GM12878 (cell line): ENCODE results near the gene HGS. TPM values are rescaled to one million over a fixed set of nuclear protein-coding genes. Genes with fewer than 3 reads are reported as not detected.

Experiments used
- ATF7 ChIP-seq: fragments of 450-650 bp; IDR thresholded peaks from 2 replicates; pipeline ENCODE4 v1.6.1; 2016; ENCODE audit warnings: low read depth, mild to moderate bottlenecking
- BCL3 ChIP-seq: IDR thresholded peaks from 2 replicates; pipeline ENCODE4 v1.6.1; 2011; ENCODE audit warnings: borderline replicate concordance, low read depth, mild to moderate bottlenecking, moderate library complexity, low read length; ENCODE audit not compliant: insufficient read depth, poor library complexity, severe bottlenecking
- BHLHE40 ChIP-seq, 2 experiments: fragments of 450-650 bp in 1 of 2; IDR thresholded peaks; 2 replicates each; pipeline ENCODE4 v1.6.1; 2011 to 2017; ENCODE audit warnings: low read depth in 2 of 2, borderline replicate concordance in 1 of 2, improper control_type of control experiment in 1 of 2, low read length in 1 of 2, mild to moderate bottlenecking in 1 of 2
- CBX5 ChIP-seq: sonication (generic); IDR thresholded peaks from 2 replicates; pipeline ENCODE4 v1.6.1; 2016; ENCODE audit warnings: low read depth, moderate library complexity, mild to moderate bottlenecking, inconsistent platforms
- DPF2 ChIP-seq: fragments of 450-650 bp; IDR thresholded peaks from 2 replicates; pipeline ENCODE4 v1.6.1; 2017; ENCODE audit warnings: mild to moderate bottlenecking
- E2F8 ChIP-seq: fragments of 450-650 bp; IDR thresholded peaks from 2 replicates; pipeline ENCODE4 v1.6.1; 2018; ENCODE audit warnings: mild to moderate bottlenecking, low read depth, moderate library complexity; ENCODE audit not compliant: partially characterized antibody
- EP300 ChIP-seq, 2 experiments: fragments of 150-350 bp in 1 of 2; IDR thresholded peaks; 2 replicates each; pipeline ENCODE4 v1.6.1; 2011 to 2012; ENCODE audit warnings: low read depth in 2 of 2, low read length in 2 of 2, borderline replicate concordance in 1 of 2, improper control_type of control experiment in 1 of 2, inconsistent platforms in 1 of 2; ENCODE audit not compliant: control insufficient read depth in 1 of 2
- GABPA ChIP-seq: IDR thresholded peaks from 2 replicates; pipeline ENCODE4 v1.6.1; 2014; ENCODE audit warnings: antibody characterized with exemption, low read depth, mild to moderate bottlenecking, inconsistent platforms
- HDGF ChIP-seq: fragments of 450-650 bp; IDR thresholded peaks from 2 replicates; pipeline ENCODE4 v1.6.1; 2016; ENCODE audit warnings: antibody characterized with exemption
- KAT2A ChIP-seq: conservative IDR thresholded peaks from 2 replicates; pipeline ENCODE4 v1.6.1; 2011; ENCODE audit warnings: low read depth, low read length; ENCODE audit not compliant: control insufficient read depth
- KLF5 ChIP-seq: fragments of 450-650 bp; IDR thresholded peaks from 2 replicates; pipeline ENCODE4 v1.6.1; 2014; ENCODE audit warnings: mild to moderate bottlenecking; ENCODE audit not compliant: partially characterized antibody
- NFXL1 ChIP-seq: fragments of 450-650 bp; IDR thresholded peaks from 2 replicates; pipeline ENCODE4 v1.6.1; 2017; ENCODE audit warnings: antibody characterized with exemption, mild to moderate bottlenecking, borderline replicate concordance
- PKNOX1 ChIP-seq: fragments of 450-650 bp; IDR thresholded peaks from 2 replicates; pipeline ENCODE4 v1.6.1; 2016; ENCODE audit warnings: mild to moderate bottlenecking
- POLR2A ChIP-seq: IDR thresholded peaks from 2 replicates; pipeline ENCODE4 v1.6.1; 2011; ENCODE audit warnings: low read depth, mild to moderate bottlenecking, low read length
- RB1 ChIP-seq: fragments of 450-650 bp; formaldehyde crosslinking; IDR thresholded peaks from 2 replicates; pipeline ENCODE4 v1.6.1; 2017; ENCODE audit warnings: mild to moderate bottlenecking, borderline replicate concordance
- RCOR1 ChIP-seq: conservative IDR thresholded peaks from 2 replicates; pipeline ENCODE4 v1.6.1; 2012; ENCODE audit warnings: low read depth, low read length, improper control_type of control experiment
- SIX5 ChIP-seq: IDR thresholded peaks from 2 replicates; pipeline ENCODE4 v1.6.1; 2011; ENCODE audit warnings: mild to moderate bottlenecking, low read depth, low read length, moderate library complexity; ENCODE audit not compliant: severe bottlenecking
- SMAD1 ChIP-seq: fragments of 450-650 bp; IDR thresholded peaks from 2 replicates; pipeline ENCODE4 v1.6.1; 2018; ENCODE audit warnings: mild to moderate bottlenecking, low read depth; ENCODE audit not compliant: partially characterized antibody
- SUPT20H ChIP-seq: IDR thresholded peaks from 2 replicates; pipeline ENCODE4 v1.6.1; 2011; ENCODE audit warnings: low read depth, mild to moderate bottlenecking, low read length, moderate library complexity, borderline replicate concordance; ENCODE audit not compliant: control insufficient read depth
- TAF1 ChIP-seq: IDR thresholded peaks from 2 replicates; pipeline ENCODE4 v1.6.1; 2011; ENCODE audit warnings: mild to moderate bottlenecking, low read depth, low read length, borderline replicate concordance
- USF1 ChIP-seq: IDR thresholded peaks from 2 replicates; pipeline ENCODE4 v1.6.1; 2011; ENCODE audit warnings: borderline replicate concordance, low read depth, mild to moderate bottlenecking, moderate library complexity, mixed read lengths, low read length; ENCODE audit not compliant: insufficient read depth; ENCODE audit errors: extremely low read length
- YY1 ChIP-seq: IDR thresholded peaks from 2 replicates; pipeline ENCODE4 v1.6.1; 2011; ENCODE audit warnings: low read depth, mild to moderate bottlenecking, low read length
- ZNF207 ChIP-seq: fragments of 450-650 bp; IDR thresholded peaks from 2 replicates; pipeline ENCODE4 v1.6.1; 2014; ENCODE audit warnings: antibody characterized with exemption, mild to moderate bottlenecking, borderline replicate concordance
- ZNF217 ChIP-seq: fragments of 450-650 bp; IDR thresholded peaks from 2 replicates; pipeline ENCODE4 v1.6.1; 2017; ENCODE audit warnings: antibody characterized with exemption, mild to moderate bottlenecking
- polyA plus RNA-seq, 11 experiments: library from polyadenylated mRNA; depleted of rRNA in 4 of 11; unstranded in 6 of 11; stranded (reverse) in 5 of 11; fragments of >200 nt; fragmentation: Nextera tagmentation in 4 of 11; fragmentation: Illumina TruSeq in 1 of 11; extraction: Ambion mirVana in 4 of 11; extraction: Trizol in 1 of 11; gene quantifications; 1 replicate in 1 of 11; 2 replicates in 10 of 11; pipeline versions ENCODE4 v1.2.1 to v1.2.3, GENCODE V29; 2011 to 2016; ENCODE audit warnings: inconsistent platforms in 2 of 11, missing spikeins in 2 of 11, low read depth in 1 of 11
- total RNA-seq, 4 experiments: library from RNA; depleted of rRNA in 3 of 4; stranded (reverse); fragments of >200 nt in 3 of 4; fragmentation: Illumina TruSeq in 1 of 4; extraction: Trizol in 1 of 4; gene quantifications; 2 replicates each; pipeline versions ENCODE4 v1.2.1 to v1.2.3, GENCODE V29; 2013 to 2021

The HGS gene
- total and polyA plus RNA-seq, 10 of the 15 experiments (the other 5 are each of a cell fraction or from before 2014, with no cell fraction given): 2.2 to 85.6 (median 55.3) TPM

- no peak for TF ChIP-seq USF1
- no peak for TF ChIP-seq ZNF217
- TF ChIP-seq EP300 (IDR thresholded peaks at IDR 0.05; ENCODE audit: borderline replicate concordance in 1 of 2, control insufficient read depth in 1 of 2, low read depth in 2 of 2, low read length in 2 of 2): no peak
- TF ChIP-seq ZNF207: 0 out of 2 replicates have a peak, but pooled peaks have one; percentile 62
- peak; percentile 100 for TF ChIP-seq DPF2
- TF ChIP-seq BHLHE40 (IDR thresholded peaks at IDR 0.05; ENCODE audit: borderline replicate concordance in 1 of 2, low read depth in 2 of 2, low read length in 1 of 2): no peak; a peak in 1 of 4 replicates
- TF ChIP-seq ATF7: no peak
- peak; percentile 99 for TF ChIP-seq POLR2A
- TF ChIP-seq SMAD1: no peak
- peak; percentile 92 for TF ChIP-seq E2F8
- TF ChIP-seq KAT2A: no peak
- TF ChIP-seq BCL3: no peak
- peak; percentile 95 for TF ChIP-seq GABPA
- peak; percentile 43 for TF ChIP-seq SIX5
- peak; percentile 40 for TF ChIP-seq KLF5
- TF ChIP-seq RCOR1: no peak
- TF ChIP-seq PKNOX1: peak; percentile 100
- no peak for TF ChIP-seq NFXL1
- peak; percentile 94 for TF ChIP-seq YY1
- no peak for TF ChIP-seq SUPT20H
- peak; percentile 79; the same call in 1 of the 2 replicates for TF ChIP-seq RB1
- no peak for TF ChIP-seq HDGF
- peak; percentile 95 for TF ChIP-seq TAF1
- no peak for TF ChIP-seq CBX5
Observed at GRCh38 chr17:81666342-81667191, 17.2 kb upstream of the HGS start, which contains the start of the genes CCDC137 and OXLD1 (continued).
